ENCODE measurements around the gene PRSS16. TPM values are rescaled to one million over a fixed set of nuclear protein-coding genes. Genes with fewer than 3 reads are reported as not detected.
A peak's percentile ranks its signal among the peaks of the same experiment; 100 is the strongest.

PRSS16 gene, protein sequence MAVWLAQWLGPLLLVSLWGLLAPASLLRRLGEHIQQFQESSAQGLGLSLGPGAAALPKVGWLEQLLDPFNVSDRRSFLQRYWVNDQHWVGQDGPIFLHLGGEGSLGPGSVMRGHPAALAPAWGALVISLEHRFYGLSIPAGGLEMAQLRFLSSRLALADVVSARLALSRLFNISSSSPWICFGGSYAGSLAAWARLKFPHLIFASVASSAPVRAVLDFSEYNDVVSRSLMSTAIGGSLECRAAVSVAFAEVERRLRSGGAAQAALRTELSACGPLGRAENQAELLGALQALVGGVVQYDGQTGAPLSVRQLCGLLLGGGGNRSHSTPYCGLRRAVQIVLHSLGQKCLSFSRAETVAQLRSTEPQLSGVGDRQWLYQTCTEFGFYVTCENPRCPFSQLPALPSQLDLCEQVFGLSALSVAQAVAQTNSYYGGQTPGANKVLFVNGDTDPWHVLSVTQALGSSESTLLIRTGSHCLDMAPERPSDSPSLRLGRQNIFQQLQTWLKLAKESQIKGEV
- total RNA-seq, result 1.1 to 1.8 TPM (median 1.7 TPM) in 3 replicates
- long read RNA-seq, result 0 reads

DNA sequence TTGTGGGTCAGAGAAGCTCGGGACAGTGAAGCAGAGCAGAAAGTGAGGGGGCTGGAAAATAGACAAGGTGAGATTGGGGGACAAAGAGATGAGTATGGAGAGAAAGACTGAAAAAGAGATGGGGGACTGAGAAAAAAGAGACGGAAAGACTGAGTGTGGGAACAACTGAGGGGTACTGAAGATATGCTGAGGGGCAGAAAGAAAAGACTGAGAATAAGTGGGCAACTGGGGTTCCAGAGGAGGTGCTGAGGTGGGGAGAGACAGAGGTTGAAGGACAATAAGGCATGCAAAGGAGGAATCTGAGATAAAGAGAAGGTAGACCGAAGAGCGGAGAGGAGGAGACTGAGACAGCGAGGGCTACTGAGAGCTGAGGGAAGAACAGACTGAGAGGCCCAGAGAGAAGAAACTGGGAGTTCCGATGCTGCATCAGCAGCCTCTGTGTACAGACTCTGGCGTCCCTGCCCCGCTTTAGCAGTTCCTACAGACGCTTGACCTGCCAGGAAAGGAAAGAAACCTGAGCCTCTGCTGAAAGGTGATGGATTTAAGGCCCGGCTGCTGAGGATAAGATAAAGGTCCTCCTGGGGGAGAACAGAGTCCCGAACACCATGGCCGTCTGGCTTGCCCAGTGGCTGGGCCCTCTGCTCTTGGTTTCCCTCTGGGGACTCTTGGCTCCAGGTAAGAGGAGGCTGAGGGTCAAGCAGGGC is at the start of gene PRSS16:
Gene PRSS16 (plus strand): TSS at position 569 of the 704 bp plus-strand sequence. CDS start 37 bp downstream, at position 606.
- Mint-ChIP-seq H3K9me3 (ENCODE audit: low read depth) (no peaks in the 10 kb centered on the region), H3K4me1 (ENCODE audit: low read depth) (peaks cover 5% of the 10 kb centered on the region), H3K27ac (ENCODE audit: unreplicated experiment) (no peak within 1 kb of the TSS), H3K36me3 (ENCODE audit: low read depth) (no peaks in the 10 kb centered on the region), H3K4me3 (ENCODE audit: unreplicated experiment) (no peak within 1 kb of the TSS), H3K27me3 (ENCODE audit: low read depth) (peaks cover 28% of the 10 kb centered on the region)
- DNase-seq (ENCODE audit: low spot score), result no peak
- TF ChIP-seq, protein P1, sequence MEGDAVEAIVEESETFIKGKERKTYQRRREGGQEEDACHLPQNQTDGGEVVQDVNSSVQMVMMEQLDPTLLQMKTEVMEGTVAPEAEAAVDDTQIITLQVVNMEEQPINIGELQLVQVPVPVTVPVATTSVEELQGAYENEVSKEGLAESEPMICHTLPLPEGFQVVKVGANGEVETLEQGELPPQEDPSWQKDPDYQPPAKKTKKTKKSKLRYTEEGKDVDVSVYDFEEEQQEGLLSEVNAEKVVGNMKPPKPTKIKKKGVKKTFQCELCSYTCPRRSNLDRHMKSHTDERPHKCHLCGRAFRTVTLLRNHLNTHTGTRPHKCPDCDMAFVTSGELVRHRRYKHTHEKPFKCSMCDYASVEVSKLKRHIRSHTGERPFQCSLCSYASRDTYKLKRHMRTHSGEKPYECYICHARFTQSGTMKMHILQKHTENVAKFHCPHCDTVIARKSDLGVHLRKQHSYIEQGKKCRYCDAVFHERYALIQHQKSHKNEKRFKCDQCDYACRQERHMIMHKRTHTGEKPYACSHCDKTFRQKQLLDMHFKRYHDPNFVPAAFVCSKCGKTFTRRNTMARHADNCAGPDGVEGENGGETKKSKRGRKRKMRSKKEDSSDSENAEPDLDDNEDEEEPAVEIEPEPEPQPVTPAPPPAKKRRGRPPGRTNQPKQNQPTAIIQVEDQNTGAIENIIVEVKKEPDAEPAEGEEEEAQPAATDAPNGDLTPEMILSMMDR (IDR thresholded peaks at IDR 0.05), result no peak

DNA sequence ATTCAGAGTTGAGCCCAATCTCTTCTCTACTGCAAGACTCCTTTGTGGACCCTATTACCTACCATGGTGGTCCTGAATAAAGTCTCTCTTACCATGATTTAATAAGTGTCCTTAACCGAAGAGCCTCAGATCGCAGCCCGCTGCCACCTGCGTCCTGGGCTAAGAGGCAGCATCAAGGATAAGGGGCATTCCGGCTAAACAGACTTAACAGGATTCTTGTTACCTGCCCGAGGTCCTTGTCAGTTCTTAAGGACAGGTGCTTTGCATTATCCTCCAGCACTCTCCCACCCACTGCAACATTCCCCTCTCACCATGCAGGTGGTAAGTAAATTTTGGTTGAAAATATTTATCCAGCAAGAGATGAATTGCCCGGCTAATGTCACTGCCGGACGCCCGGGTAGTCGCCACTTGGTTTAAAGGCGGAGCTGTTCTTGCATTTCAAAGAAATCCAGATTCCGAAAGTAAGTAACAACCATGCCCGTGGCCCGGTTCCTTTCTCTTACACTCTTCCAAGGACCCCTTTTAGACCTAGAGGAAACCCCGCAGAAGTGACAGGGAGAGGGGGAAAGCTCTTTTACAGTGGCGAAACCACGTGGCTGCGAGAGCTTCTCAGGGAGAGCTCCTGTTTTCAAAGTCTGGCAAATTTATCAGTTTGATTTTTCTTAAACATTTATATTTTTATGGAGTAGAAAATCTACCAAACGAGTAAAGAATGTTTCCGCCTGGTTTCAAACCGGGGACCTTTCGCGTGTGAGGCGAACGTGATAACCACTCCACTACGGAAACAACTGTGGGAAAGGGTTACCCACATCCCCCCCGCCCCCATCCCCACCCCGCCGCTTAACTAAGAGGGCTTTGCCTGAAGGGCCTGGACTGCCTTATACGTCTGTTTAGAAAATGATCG is 41.9 kb upstream of the PRSS16 start:
- peak overlapping the region; percentile 61 for H3K4me3 Mint-ChIP-seq (ENCODE audit: unreplicated experiment)
- H3K4me1 Mint-ChIP-seq (ENCODE audit: low read depth), result peaks cover 8% of the 10 kb centered on the region
- peaks cover 8% of the 10 kb centered on the region for H3K27me3 Mint-ChIP-seq (ENCODE audit: low read depth)
- H3K36me3 Mint-ChIP-seq (ENCODE audit: low read depth), result no peaks in the 10 kb centered on the region
- DNase-seq (ENCODE audit: low spot score), result no peak
- TF ChIP-seq, protein P1 (IDR thresholded peaks at IDR 0.05), result no peak
- H3K9me3 Mint-ChIP-seq (ENCODE audit: low read depth), result no peaks in the 10 kb centered on the region
- H3K27ac Mint-ChIP-seq (ENCODE audit: unreplicated experiment), result no peak overlapping the region

DNA sequence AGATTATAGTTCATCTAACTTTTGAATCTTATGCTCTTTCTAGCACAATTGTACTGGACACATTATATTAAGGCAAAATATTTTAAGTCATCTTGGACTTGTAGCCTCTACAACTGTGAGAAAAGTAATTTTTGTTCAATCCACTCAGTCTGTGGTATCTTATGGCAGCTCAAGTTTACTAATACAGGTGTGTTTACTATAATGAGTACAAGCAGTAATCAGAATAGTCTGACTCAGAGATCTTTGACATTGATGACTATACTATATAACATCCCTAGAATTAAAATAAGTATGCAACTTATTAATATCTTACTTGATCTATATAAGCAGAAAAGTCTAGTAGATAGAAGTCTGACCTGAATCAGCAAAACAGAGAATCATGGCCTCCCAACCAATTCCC is 40.7 kb upstream of the PRSS16 start:
- H3K27ac Mint-ChIP-seq (ENCODE audit: unreplicated experiment), result no peak overlapping the region
- H3K9me3 Mint-ChIP-seq (ENCODE audit: low read depth), result no peaks in the 10 kb centered on the region
- no peaks in the 10 kb centered on the region for H3K36me3 Mint-ChIP-seq (ENCODE audit: low read depth)
- TF ChIP-seq, protein P1 (IDR thresholded peaks at IDR 0.05), result no peak
- DNase-seq (ENCODE audit: low spot score), result no peak
- H3K4me3 Mint-ChIP-seq (ENCODE audit: unreplicated experiment), result no peak overlapping the region
- H3K4me1 Mint-ChIP-seq (ENCODE audit: low read depth), result peaks cover 8% of the 10 kb centered on the region
- H3K27me3 Mint-ChIP-seq (ENCODE audit: low read depth), result peaks cover 8% of the 10 kb centered on the region

DNA sequence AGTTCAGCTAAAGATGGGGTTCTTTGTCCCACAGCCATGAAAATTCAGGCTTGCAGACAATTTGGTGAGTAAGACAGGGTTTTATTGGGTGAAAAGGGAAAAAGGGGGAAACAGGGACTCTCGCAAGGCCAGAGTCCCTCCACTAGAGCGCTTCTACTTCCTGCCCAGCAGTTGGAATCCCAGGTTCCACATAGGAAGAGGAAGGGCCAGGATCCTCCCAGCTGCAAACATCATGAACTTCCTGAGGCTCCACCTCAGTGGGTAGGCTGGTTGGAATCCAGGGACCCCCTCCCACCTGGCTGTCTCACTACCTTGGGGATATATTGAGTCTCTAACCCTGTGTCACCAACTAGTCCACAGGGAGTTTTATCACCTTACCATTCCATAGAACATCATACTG is 39.5 kb upstream of the PRSS16 start:
- Mint-ChIP-seq H3K9me3 (ENCODE audit: low read depth) (no peaks in the 10 kb centered on the region), H3K27me3 (ENCODE audit: low read depth) (peaks cover 8% of the 10 kb centered on the region), H3K27ac (ENCODE audit: unreplicated experiment) (no peak overlapping the region), H3K36me3 (ENCODE audit: low read depth) (no peaks in the 10 kb centered on the region), H3K4me3 (ENCODE audit: unreplicated experiment) (no peak overlapping the region), H3K4me1 (ENCODE audit: low read depth) (peaks cover 8% of the 10 kb centered on the region)
- no peak for DNase-seq (ENCODE audit: low spot score)
- TF ChIP-seq, protein P1 (IDR thresholded peaks at IDR 0.05), result no peak
